ENCODE measurements around the gene TRIM56.
"Not testable (repeated sequence)": the region's sequence is repeated elsewhere in the genome, so short reads cannot be mapped to it uniquely, and the experiment has no call there.

The TRIM56 gene

GRCh38 chr7:101099969-101100781, 14.9 kb downstream of the TRIM56 start:
- CTCF ChIA-PET, result interaction anchor here (1.3 to 1.7 kb wide), 3 partner anchors 9 to 44 kb away, joined by 3 to 5 read pairs (median 3); no protein-coding TSS in a partner anchor

DNA sequence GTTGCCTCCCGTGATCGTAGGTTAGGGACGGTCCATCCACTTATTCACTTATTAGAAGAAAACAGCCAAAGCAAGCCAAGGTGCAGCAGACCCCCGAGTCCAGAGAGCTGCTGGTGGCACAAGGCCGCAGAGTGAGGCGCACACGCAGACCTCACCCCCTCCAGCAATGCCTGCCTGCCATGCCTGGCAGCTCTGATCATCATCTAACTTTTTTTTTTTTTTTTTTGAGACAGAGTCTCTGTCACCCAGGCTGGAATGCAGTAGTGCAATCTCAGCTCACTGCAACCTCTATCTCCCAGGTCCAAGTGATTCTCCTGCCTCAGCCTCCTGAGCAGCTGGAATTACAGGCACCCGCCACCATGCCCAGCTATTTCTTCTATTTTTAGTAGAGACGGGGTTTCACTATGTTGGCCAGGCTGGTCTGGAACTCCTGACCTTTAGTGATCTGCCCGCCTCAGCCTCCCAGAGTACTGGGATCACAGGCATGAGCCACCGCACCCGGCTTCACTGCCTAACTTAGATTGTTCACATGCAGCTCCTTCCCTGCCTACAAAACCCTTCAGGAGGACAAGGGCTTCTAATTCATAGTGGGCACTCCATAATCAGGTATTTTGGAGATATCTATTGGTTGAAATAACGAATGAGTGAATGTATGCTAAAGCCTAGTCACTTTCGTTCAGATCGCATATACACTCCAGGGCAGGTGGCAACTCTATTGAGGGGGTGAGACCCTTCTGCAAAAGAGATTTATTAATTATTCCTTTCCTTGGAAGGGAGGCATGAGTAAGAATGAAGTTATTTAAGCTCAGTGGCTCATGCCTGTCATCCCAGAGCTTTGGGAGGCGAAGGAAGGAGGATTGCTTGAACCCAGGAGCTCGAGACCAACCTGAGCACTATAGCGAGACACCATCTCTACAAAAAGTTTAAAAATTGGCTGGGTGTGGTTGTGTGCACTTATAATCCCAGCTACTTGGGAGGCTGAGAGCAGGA, 15.9 kb downstream of the TRIM56 start:
- no peak for TF ChIP-seq CTCF (IDR thresholded peaks at IDR 0.05; ENCODE audit: control extremely low read depth, extremely low read depth, low read depth, missing control alignments)
- ChIA-PET POLR2A (interaction anchor here (0.5 kb wide), 1 partner anchor 12 kb away, joined by 9 read pairs; no protein-coding TSS in a partner anchor), CTCF (interaction anchor here (1.7 to 2.5 kb wide), 2 partner anchors 8 to 43 kb away, joined by 5 to 8 read pairs; no protein-coding TSS in a partner anchor)
- DNase-seq (ENCODE audit: extremely low spot score), result no peak

More at GRCh38 chr7:101099969-101100781, 14.9 kb downstream of the TRIM56 start:
- DNase-seq (ENCODE audit: extremely low spot score), result no peak
- POLR2A ChIA-PET, result no interaction called here
- no peak for TF ChIP-seq CTCF (IDR thresholded peaks at IDR 0.05; ENCODE audit: control extremely low read depth, extremely low read depth, low read depth, missing control alignments)

- DNase-seq (ENCODE audit: extremely low spot score), result no peak
- TF ChIP-seq CTCF (IDR thresholded peaks at IDR 0.05; ENCODE audit: control extremely low read depth, extremely low read depth, low read depth, missing control alignments), result no peak
- CTCF ChIA-PET, result interaction anchor here (1.4 to 2.5 kb wide), 2 partner anchors 25 to 42 kb away, joined by 5 to 8 read pairs; no protein-coding TSS in a partner anchor
- POLR2A ChIA-PET, result interaction anchor here (0.5 kb wide), 1 partner anchor 11 kb away, joined by 9 read pairs; no protein-coding TSS in a partner anchor
Measured at GRCh38 chr7:101102026-101102425, 16.7 kb downstream of the TRIM56 start.

DNA sequence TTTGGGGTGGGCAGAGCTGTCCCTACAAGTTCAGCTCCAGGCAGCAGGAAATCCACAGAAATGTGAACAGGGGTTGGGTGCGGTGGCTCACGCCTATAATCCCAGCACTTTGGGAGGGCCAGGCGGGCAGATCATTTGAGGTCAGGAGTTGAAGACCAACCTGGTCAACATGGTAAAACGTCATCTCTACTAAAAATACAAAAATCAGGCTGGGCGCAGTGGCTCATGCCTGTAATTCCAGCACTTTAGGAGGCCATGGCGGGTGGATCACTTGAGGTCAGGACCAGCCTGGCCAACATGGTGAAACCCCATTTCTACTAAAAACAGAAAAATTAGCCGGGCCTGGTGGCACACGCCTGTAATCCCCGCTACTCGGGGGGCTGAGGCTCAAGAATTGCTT, 18.4 kb downstream of the TRIM56 start:
- CTCF ChIA-PET, result interaction anchor here (1.4 to 2.3 kb wide), 2 partner anchors 26 kb away, joined by 5 to 7 read pairs; no protein-coding TSS in a partner anchor
- POLR2A ChIA-PET, result not testable (repeated sequence)

DNA sequence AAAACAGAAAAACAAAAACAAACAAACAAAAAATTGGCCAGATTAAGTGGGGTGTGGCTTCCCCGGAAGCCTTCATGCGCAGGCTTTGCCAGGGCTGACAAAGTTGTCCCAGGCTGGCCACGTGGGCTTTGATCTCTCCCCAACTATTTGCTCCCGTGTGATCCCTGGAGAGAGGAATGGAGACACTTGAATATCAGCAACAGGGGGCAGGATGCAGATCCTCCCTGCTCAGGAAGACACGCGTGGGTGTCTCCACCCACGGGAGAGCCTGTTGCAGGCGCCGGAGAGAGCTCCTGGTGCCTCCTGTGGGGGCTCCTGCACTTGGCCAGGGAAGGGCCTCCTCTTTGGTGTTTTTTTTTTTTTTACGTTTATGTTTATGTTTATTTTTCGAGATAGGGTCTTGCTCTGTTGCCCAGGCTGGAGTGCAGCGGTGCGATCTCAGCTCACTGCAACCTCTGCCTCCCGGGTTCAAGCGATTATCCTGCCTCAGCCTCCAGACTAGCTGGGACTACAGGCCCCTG, 19.0 kb downstream of the TRIM56 start:
- CTCF ChIA-PET, result interaction anchor here (1.4 to 2.3 kb wide), 3 partner anchors 27 to 40 kb away, joined by 3 to 7 read pairs (median 5); no protein-coding TSS in a partner anchor
- DNase-seq (ENCODE audit: extremely low spot score), result no peak
- POLR2A ChIA-PET, result no interaction called here
- TF ChIP-seq CTCF (IDR thresholded peaks at IDR 0.05; ENCODE audit: control extremely low read depth, extremely low read depth, low read depth, missing control alignments), result no peak

More for the DNA sequence above, 18.4 kb downstream of the TRIM56 start:
- not testable (repeated sequence) for DNase-seq (ENCODE audit: extremely low spot score)

DNA sequence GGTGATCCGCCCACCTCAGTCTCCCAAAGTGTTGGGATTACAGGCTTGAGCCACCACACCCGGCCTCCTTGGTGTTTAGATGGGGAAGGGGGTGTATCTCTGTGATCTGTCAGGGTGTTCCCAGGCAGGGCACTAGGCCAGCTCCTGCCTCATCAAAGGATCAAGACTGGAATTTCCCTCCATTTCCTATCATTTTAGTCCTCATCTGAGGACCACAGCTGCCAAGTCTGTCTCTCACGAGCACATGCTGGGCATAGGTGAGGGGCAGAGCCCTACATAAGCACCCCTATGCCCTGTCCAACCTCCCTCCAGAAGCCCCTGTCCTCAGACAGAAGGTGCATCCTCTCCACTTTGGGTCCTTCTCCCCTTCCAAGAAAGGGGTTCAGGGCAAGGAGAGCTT, 19.5 kb downstream of the TRIM56 start:
- TF ChIP-seq CTCF (IDR thresholded peaks at IDR 0.05; ENCODE audit: control extremely low read depth, extremely low read depth, low read depth, missing control alignments), result no peak
- CTCF ChIA-PET, result interaction anchor here (1.4 to 2.3 kb wide), 3 partner anchors 27 to 40 kb away, joined by 3 to 7 read pairs (median 5); no protein-coding TSS in a partner anchor
- no peak for DNase-seq (ENCODE audit: extremely low spot score)
- POLR2A ChIA-PET, result no interaction called here

DNA sequence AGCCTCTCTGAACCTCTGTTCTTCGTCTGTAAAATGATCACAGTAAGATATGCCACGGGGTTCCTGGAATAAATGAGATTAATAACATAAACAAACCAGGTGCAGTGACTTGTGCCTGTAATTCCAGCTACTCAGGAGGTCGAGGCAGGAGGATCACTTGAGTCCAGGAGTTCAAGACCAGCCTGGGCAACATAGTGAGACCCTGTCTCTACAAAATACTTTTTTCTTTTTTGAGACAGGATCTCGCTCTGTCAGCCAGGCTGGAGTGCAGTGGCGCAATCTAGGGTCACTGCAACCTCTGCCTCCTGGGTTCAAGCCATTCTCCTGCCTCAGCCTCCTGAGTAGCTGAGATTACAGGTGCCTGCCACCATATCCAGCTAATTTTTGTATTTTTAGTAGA, 20.0 kb downstream of the TRIM56 start:
- CTCF ChIA-PET, result interaction anchor here (1.4 to 2.3 kb wide), 4 partner anchors 11 to 39 kb away, joined by 3 to 7 read pairs (median 5); no protein-coding TSS in a partner anchor
- DNase-seq (ENCODE audit: extremely low spot score); POLR2A ChIA-PET: not testable (repeated sequence)

All from GM10248 (cell line).